SK-N-SH treated with all-trans-retinoic acid at 6 μM for 48 hours (cell line): ENCODE data around the gene FOXP4.

Experiments
- ATAC-seq: fragments of 200-7000 bp; cut with Tn5 transposase; 3 replicates; pipeline ENCODE4 v1.9.1; 2020; ENCODE audit warnings: mild to moderate bottlenecking, moderate library complexity
- ARNTL ChIP-seq: fragments of 450-650 bp; formaldehyde crosslinking; IDR thresholded peaks from 2 replicates; pipeline ENCODE4 v1.5.0; 2020; ENCODE audit warnings: low read depth, mild to moderate bottlenecking, moderate library complexity, borderline replicate concordance
- BACH2 ChIP-seq: fragments of 250-450 bp; sonication (Bioruptor Pico); IDR thresholded peaks from 2 replicates; pipeline ENCODE4 v1.9.0; 2021; ENCODE audit warnings: mild to moderate bottlenecking, borderline replicate concordance
- CREB5 ChIP-seq: fragments of 250-450 bp; sonication (Bioruptor Pico); IDR thresholded peaks from 2 replicates; pipeline ENCODE4 v1.5.1; 2020; ENCODE audit warnings: low read depth, mild to moderate bottlenecking, moderate library complexity
- CSDC2 ChIP-seq: fragments of 250-450 bp; sonication (Bioruptor Pico); IDR thresholded peaks from 2 replicates; pipeline ENCODE4 v1.5.0; 2020; ENCODE audit warnings: mild to moderate bottlenecking, moderate library complexity
- CSRNP3 ChIP-seq: fragments of 250-450 bp; sonication (Bioruptor Pico); IDR thresholded peaks from 2 replicates; pipeline ENCODE4 v1.5.1; 2021; ENCODE audit warnings: mild to moderate bottlenecking, moderate library complexity
- ESRRG ChIP-seq: fragments of 250-450 bp; sonication (Bioruptor Pico); IDR thresholded peaks from 2 replicates; pipeline ENCODE4 v1.6.1; 2021; ENCODE audit warnings: mild to moderate bottlenecking
- GLIS3 ChIP-seq: fragments of 250-450 bp; sonication (Bioruptor Pico); IDR thresholded peaks from 2 replicates; pipeline ENCODE4 v1.5.0; 2020; ENCODE audit warnings: mild to moderate bottlenecking, moderate library complexity
- ISL1 ChIP-seq: fragments of 250-450 bp; sonication (Bioruptor Pico); IDR thresholded peaks from 2 replicates; pipeline ENCODE4 v2.1.2; 2022; ENCODE audit warnings: mild to moderate bottlenecking, moderate library complexity
- OSR1 ChIP-seq: fragments of 250-450 bp; sonication (Bioruptor Pico); IDR thresholded peaks from 2 replicates; pipeline ENCODE4 v1.8.0; 2022; ENCODE audit warnings: moderate library complexity, mild to moderate bottlenecking, inconsistent platforms
- PATZ1 ChIP-seq: fragments of 250-450 bp; sonication (Bioruptor Pico); IDR thresholded peaks from 2 replicates; pipeline ENCODE4 v1.8.0; 2020; ENCODE audit warnings: mild to moderate bottlenecking, moderate library complexity, borderline replicate concordance
- POU6F1 ChIP-seq: fragments of 250-450 bp; sonication (Bioruptor Pico); IDR thresholded peaks from 2 replicates; pipeline ENCODE4 v1.8.0; 2021; ENCODE audit warnings: low read depth, mild to moderate bottlenecking, moderate library complexity, borderline replicate concordance
- PPARA ChIP-seq: fragments of 250-450 bp; sonication (Bioruptor Pico); IDR thresholded peaks from 2 replicates; pipeline ENCODE4 v1.5.0; 2020; ENCODE audit warnings: mild to moderate bottlenecking, borderline replicate concordance
- RARB ChIP-seq: fragments of 250-450 bp; sonication (Bioruptor Pico); IDR thresholded peaks from 2 replicates; pipeline ENCODE4 v1.8.0; 2021; ENCODE audit warnings: mild to moderate bottlenecking, moderate library complexity
- SNAI2 ChIP-seq: fragments of 250-450 bp; sonication (Bioruptor Pico); IDR thresholded peaks from 2 replicates; pipeline ENCODE4 v1.5.0; 2020; ENCODE audit warnings: mild to moderate bottlenecking, moderate library complexity
- TCF4 ChIP-seq: fragments of 250-450 bp; sonication (Bioruptor Pico); IDR thresholded peaks from 2 replicates; pipeline ENCODE4 v1.8.0; 2021; ENCODE audit warnings: mild to moderate bottlenecking, moderate library complexity, borderline replicate concordance
- TOX ChIP-seq: fragments of 250-450 bp; sonication (Bioruptor Pico); IDR thresholded peaks from 2 replicates; pipeline ENCODE4 v1.8.0; 2021; ENCODE audit warnings: mild to moderate bottlenecking, moderate library complexity, borderline replicate concordance
- TSHZ2 ChIP-seq: fragments of 250-450 bp; sonication (Bioruptor Pico); IDR thresholded peaks from 2 replicates; pipeline ENCODE4 v1.5.0; 2020; ENCODE audit warnings: mild to moderate bottlenecking, moderate library complexity
- ZC3H10 ChIP-seq: fragments of 250-450 bp; sonication (Bioruptor Pico); IDR thresholded peaks from 2 replicates; pipeline ENCODE4 v1.5.1; 2021; ENCODE audit warnings: mild to moderate bottlenecking, moderate library complexity
- ZFP3 ChIP-seq: fragments of 250-450 bp; sonication (Bioruptor Pico); IDR thresholded peaks from 2 replicates; pipeline ENCODE4 v1.5.0; 2020; ENCODE audit warnings: mild to moderate bottlenecking, moderate library complexity
- ZFP30 ChIP-seq: fragments of 450-650 bp; formaldehyde crosslinking; IDR thresholded peaks from 2 replicates; pipeline ENCODE4 v1.5.0; 2022; ENCODE audit warnings: mild to moderate bottlenecking, moderate library complexity
- ZNF565 ChIP-seq: fragments of 450-650 bp; formaldehyde crosslinking; conservative IDR thresholded peaks from 2 replicates; pipeline ENCODE4 v1.5.0; 2020; ENCODE audit warnings: low read depth, mild to moderate bottlenecking, moderate library complexity
- ZNF70 ChIP-seq: fragments of 450-650 bp; formaldehyde crosslinking; IDR thresholded peaks from 2 replicates; pipeline ENCODE4 v1.5.0; 2020; ENCODE audit warnings: mild to moderate bottlenecking, moderate library complexity

Gene FOXP4

GRCh38 chr6:41584205-41584604 is 38.0 kb downstream of the FOXP4 start:
- TF ChIP-seq ZC3H10 (CRISPR knock-in tag) (no peak), ARNTL (CRISPR knock-in tag) (no peak)
- no peak for ATAC-seq

GRCh38 chr6:41584668-41585205 is 38.6 kb downstream of the FOXP4 start:
- TF ChIP-seq RARB, result no peak
- no peak for TF ChIP-seq OSR1
- no peak for TF ChIP-seq ZNF70 (CRISPR knock-in tag)
- TF ChIP-seq ZFP3 (CRISPR knock-in tag), result no peak
- ATAC-seq, result no peak

- no peak for TF ChIP-seq ZFP3 (CRISPR knock-in tag)
- no peak for TF ChIP-seq ESRRG (CRISPR knock-in tag)
- no peak for TF ChIP-seq ZC3H10 (CRISPR knock-in tag)
- TF ChIP-seq TOX, result no peak
- TF ChIP-seq RARB, result no peak
- TF ChIP-seq TCF4 (CRISPR knock-in tag), result no peak
- TF ChIP-seq BACH2, result no peak
- TF ChIP-seq PATZ1, result no peak
- no peak for TF ChIP-seq POU6F1 (CRISPR knock-in tag)
- no peak for TF ChIP-seq CSDC2 (CRISPR knock-in tag)
- no peak for TF ChIP-seq ZNF565
- no peak for TF ChIP-seq TSHZ2 (CRISPR knock-in tag)
- no peak for TF ChIP-seq CREB5 (CRISPR knock-in tag)
- TF ChIP-seq PPARA (CRISPR knock-in tag), result no peak
- no peak for TF ChIP-seq CSRNP3 (CRISPR knock-in tag)
- no peak for TF ChIP-seq ISL1
- TF ChIP-seq ZNF70 (CRISPR knock-in tag), result no peak
- TF ChIP-seq ZFP30 (CRISPR knock-in tag), result no peak
- TF ChIP-seq SNAI2, result no peak
- TF ChIP-seq GLIS3, result no peak
- TF ChIP-seq, all 23 proteins: peak for 0
- ATAC-seq, result no peak
Observed at GRCh38 chr6:41585605-41586004, 39.4 kb downstream of the FOXP4 start.
